Measurements from ENCODE around the gene ITGA8.
A peak's percentile ranks its signal among the peaks of the same experiment; 100 is the strongest.

DNA sequence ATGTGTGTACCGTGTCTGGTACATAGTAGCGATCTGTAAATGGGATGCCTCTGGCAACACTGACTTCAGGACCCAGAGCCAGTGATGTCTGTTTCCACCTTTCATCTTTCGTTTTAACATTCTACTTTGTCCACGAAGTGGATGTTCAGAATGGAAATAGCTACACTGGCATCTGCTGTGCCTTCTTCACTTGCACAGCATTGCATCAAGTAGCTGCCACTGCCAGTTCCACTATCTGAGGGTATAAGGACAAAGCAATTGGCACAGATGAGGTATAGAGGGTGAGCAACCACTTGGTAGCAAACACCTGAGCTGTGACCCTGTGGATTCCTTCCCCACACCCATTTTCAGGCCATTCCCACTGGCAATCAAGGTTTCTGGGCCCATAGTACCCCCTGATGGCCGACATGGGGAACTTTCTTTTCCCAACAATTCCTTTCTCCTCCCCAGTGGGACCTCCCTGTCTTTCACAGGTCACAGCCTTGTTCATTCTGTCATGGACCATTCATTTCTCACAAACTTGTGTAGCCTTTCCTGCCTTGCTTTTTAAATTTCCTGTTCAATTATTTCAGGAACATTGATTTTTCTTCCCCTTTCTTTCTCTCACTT is 4.0 kb downstream of the ITGA8 start:
- TF ChIP-seq, protein P1, sequence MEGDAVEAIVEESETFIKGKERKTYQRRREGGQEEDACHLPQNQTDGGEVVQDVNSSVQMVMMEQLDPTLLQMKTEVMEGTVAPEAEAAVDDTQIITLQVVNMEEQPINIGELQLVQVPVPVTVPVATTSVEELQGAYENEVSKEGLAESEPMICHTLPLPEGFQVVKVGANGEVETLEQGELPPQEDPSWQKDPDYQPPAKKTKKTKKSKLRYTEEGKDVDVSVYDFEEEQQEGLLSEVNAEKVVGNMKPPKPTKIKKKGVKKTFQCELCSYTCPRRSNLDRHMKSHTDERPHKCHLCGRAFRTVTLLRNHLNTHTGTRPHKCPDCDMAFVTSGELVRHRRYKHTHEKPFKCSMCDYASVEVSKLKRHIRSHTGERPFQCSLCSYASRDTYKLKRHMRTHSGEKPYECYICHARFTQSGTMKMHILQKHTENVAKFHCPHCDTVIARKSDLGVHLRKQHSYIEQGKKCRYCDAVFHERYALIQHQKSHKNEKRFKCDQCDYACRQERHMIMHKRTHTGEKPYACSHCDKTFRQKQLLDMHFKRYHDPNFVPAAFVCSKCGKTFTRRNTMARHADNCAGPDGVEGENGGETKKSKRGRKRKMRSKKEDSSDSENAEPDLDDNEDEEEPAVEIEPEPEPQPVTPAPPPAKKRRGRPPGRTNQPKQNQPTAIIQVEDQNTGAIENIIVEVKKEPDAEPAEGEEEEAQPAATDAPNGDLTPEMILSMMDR (optimal IDR thresholded peaks at IDR 0.05 in 1 of 3, IDR thresholded peaks at IDR 0.05 in 1 of 3, conservative IDR thresholded peaks at IDR 0.05 in 1 of 3; ENCODE audit: extremely low read depth in 1 of 3, insufficient read depth in 2 of 3, low read length in 3 of 3) = peak; percentile 22 to 47 (median 37)
- TF ChIP-seq EZH2 (IDR thresholded peaks at IDR 0.05; ENCODE audit: low read length) = no peak
